WTC11 (cell line): Measurements from ENCODE around the gene PREX1. TPM values are rescaled to one million over a fixed set of nuclear protein-coding genes. Genes with fewer than 3 reads are reported as not detected.

Experiments used
- ATAC-seq: fragments of 200-7000 bp; cut with Tn5 transposase; 2 replicates; pipeline ENCODE4 v1.10.0; 2021; ENCODE audit warnings: mild to moderate bottlenecking, moderate library complexity
- CTCF ChIA-PET: fragments of 300-600 bp; sonication (Branson Sonifier 250); formaldehyde crosslinking; loops from one replicate; lab custom pipeline; 2021; ENCODE audit warnings: antibody characterized with exemption; lab: Charles Lee
- POLR2A ChIA-PET: fragments of 350-600 bp; sonication (Branson Sonifier 250); formaldehyde crosslinking; loops from one replicate; lab custom pipeline; 2021; ENCODE audit warnings: antibody characterized with exemption; lab: Charles Lee
- DNase-seq: peaks from one replicate; pipeline ENCODE4 v3.0.0; 2021; ENCODE audit warnings: low spot score
- H3K27ac Mint-ChIP-seq: 2 replicates; pipeline ENCODE4 v1.8.0; 2021; ENCODE audit warnings: mixed read lengths
- H3K27me3 Mint-ChIP-seq: 2 replicates; pipeline ENCODE4 v1.8.0; 2021; ENCODE audit warnings: low read depth, mild to moderate bottlenecking, moderate library complexity, mixed read lengths
- H3K36me3 Mint-ChIP-seq: 2 replicates; pipeline ENCODE4 v1.8.0; 2021; ENCODE audit warnings: mixed read lengths
- H3K4me1 Mint-ChIP-seq: 2 replicates; pipeline ENCODE4 v1.8.0; 2022; ENCODE audit warnings: mixed read lengths
- H3K4me3 Mint-ChIP-seq: 2 replicates; pipeline ENCODE4 v1.8.0; 2021; ENCODE audit warnings: mild to moderate bottlenecking, moderate library complexity, mixed read lengths
- H3K9me3 Mint-ChIP-seq: 2 replicates; pipeline ENCODE4 v1.8.0; 2021; ENCODE audit warnings: mixed read lengths
- ATF1 ChIP-seq: sonication (generic); formaldehyde crosslinking; IDR thresholded peaks from 2 replicates; pipeline ENCODE4 v1.8.1; 2023; ENCODE audit warnings: mild to moderate bottlenecking, moderate library complexity, missing genetic modification reagents
- ATF2 ChIP-seq: sonication (generic); formaldehyde crosslinking; IDR thresholded peaks from 2 replicates; pipeline ENCODE4 v1.8.1; 2022; ENCODE audit warnings: low read depth, missing genetic modification reagents, borderline replicate concordance
- ATF6 ChIP-seq: sonication (generic); formaldehyde crosslinking; IDR thresholded peaks from 2 replicates; pipeline ENCODE4 v1.8.1; 2023; ENCODE audit warnings: mild to moderate bottlenecking, missing genetic modification reagents
- CREM ChIP-seq: sonication (generic); formaldehyde crosslinking; IDR thresholded peaks from 2 replicates; pipeline ENCODE4 v1.8.1; 2022; ENCODE audit warnings: mild to moderate bottlenecking, missing genetic modification reagents, moderate library complexity
- JUN ChIP-seq: sonication (generic); formaldehyde crosslinking; IDR thresholded peaks from 2 replicates; pipeline ENCODE4 v1.8.0; 2023; ENCODE audit warnings: mild to moderate bottlenecking, missing genetic modification reagents
- KAT7 ChIP-seq: sonication (generic); formaldehyde crosslinking; IDR thresholded peaks from 2 replicates; pipeline ENCODE4 v1.8.1; 2023; ENCODE audit warnings: missing genetic modification reagents, mild to moderate bottlenecking, borderline replicate concordance
- PRRX2 ChIP-seq: fragments of 250-450 bp; sonication (Bioruptor Pico); IDR thresholded peaks from 2 replicates; pipeline ENCODE4 v1.8.0; 2021; ENCODE audit warnings: mild to moderate bottlenecking
- RORB ChIP-seq: fragments of 250-450 bp; sonication (Bioruptor Pico); IDR thresholded peaks from 2 replicates; pipeline ENCODE4 v1.9.0; 2021; ENCODE audit warnings: mild to moderate bottlenecking
- TEAD1 ChIP-seq: sonication (generic); formaldehyde crosslinking; IDR thresholded peaks from 2 replicates; pipeline ENCODE4 v1.8.0; 2022; ENCODE audit warnings: mild to moderate bottlenecking, missing genetic modification reagents
- TP53 ChIP-seq: sonication (generic); formaldehyde crosslinking; IDR thresholded peaks from 2 replicates; pipeline ENCODE4 v1.8.1; 2023; ENCODE audit warnings: mild to moderate bottlenecking, missing genetic modification reagents
- ZNF121 ChIP-seq: sonication (generic); formaldehyde crosslinking; IDR thresholded peaks from 2 replicates; pipeline ENCODE4 v1.8.0; 2023; ENCODE audit warnings: missing genetic modification reagents
- ZNF232 ChIP-seq: sonication (generic); formaldehyde crosslinking; IDR thresholded peaks from 2 replicates; pipeline ENCODE4 v1.8.0; 2022; ENCODE audit warnings: mild to moderate bottlenecking, missing genetic modification reagents
- ZNF396 ChIP-seq: fragments of 250-450 bp; sonication (Bioruptor Pico); IDR thresholded peaks from 2 replicates; pipeline ENCODE4 v1.8.0; 2021; ENCODE audit warnings: mild to moderate bottlenecking, moderate library complexity, borderline replicate concordance
- ZNF423 ChIP-seq: fragments of 250-450 bp; sonication (Bioruptor Pico); IDR thresholded peaks from 2 replicates; pipeline ENCODE4 v2.1.2; 2022; ENCODE audit warnings: mild to moderate bottlenecking, moderate library complexity
- ZNF425 ChIP-seq: fragments of 250-450 bp; sonication (Bioruptor Pico); conservative IDR thresholded peaks from 2 replicates; pipeline ENCODE4 v1.9.0; 2021; ENCODE audit warnings: mild to moderate bottlenecking
- ZSCAN18 ChIP-seq: fragments of 250-450 bp; sonication (Bioruptor Pico); IDR thresholded peaks from 2 replicates; pipeline ENCODE4 v2.1.2; 2022; ENCODE audit warnings: mild to moderate bottlenecking, moderate library complexity
- total RNA-seq: library from RNA; stranded (reverse); gene quantifications from 3 replicates; pipeline ENCODE4 v1.2.3, GENCODE V29; 2021

Gene PREX1
- total RNA-seq, 1 experiment from 2014 or later: 17.3 TPM

- TF ChIP-seq ATF1 (CRISPR knock-in tag): no peak
- TF ChIP-seq TEAD1 (CRISPR knock-in tag): no peak
- no peak for TF ChIP-seq ZNF396 (CRISPR knock-in tag)
- TF ChIP-seq ZNF425: no peak
- ChIA-PET CTCF (interaction anchor here (2.7 kb wide), 1 partner anchor 39 kb away, joined by 11 read pairs; no protein-coding TSS in a partner anchor), POLR2A (no interaction called here)
- Mint-ChIP-seq H3K27me3 (no peaks in the 10 kb centered on the region; the same call in 1 of the 2 replicates), H3K4me3 (no peak overlapping the region), H3K4me1 (peaks cover 8% of the 10 kb centered on the region), H3K9me3 (peaks cover 5% of the 10 kb centered on the region), H3K27ac (no peak overlapping the region), H3K36me3 (no peaks in the 10 kb centered on the region)
- DNase-seq (no peak), ATAC-seq (no peak)
Measured at GRCh38 chr20:48581167-48581566, 246.6 kb downstream of the PREX1 start.

- H3K27me3 Mint-ChIP-seq: no peaks in the 10 kb centered on the region; the same call in 1 of the 2 replicates
- ChIA-PET CTCF (interaction anchor here (1.0 kb wide), 1 partner anchor 42 kb away, joined by 3 read pairs; no protein-coding TSS in a partner anchor), POLR2A (interaction anchor here (1.0 kb wide), 1 partner anchor 20 kb away, joined by 3 read pairs; no protein-coding TSS in a partner anchor)
- TF ChIP-seq RORB (CRISPR knock-in tag) (no peak), ZNF121 (CRISPR knock-in tag) (peak; percentile 57; the same call in 1 of the 2 replicates), TP53 (CRISPR knock-in tag) (no peak), ATF2 (CRISPR knock-in tag) (no peak)
- no peak overlapping the region for H3K27ac Mint-ChIP-seq
- H3K4me3 Mint-ChIP-seq: no peak overlapping the region
- H3K9me3 Mint-ChIP-seq: peaks cover 8% of the 10 kb centered on the region
- no peak for DNase-seq
- no peak for ATAC-seq
- H3K36me3 Mint-ChIP-seq: no peaks in the 10 kb centered on the region
- H3K4me1 Mint-ChIP-seq: peaks cover 8% of the 10 kb centered on the region
Measured at GRCh38 chr20:48578397-48579098, 249.3 kb downstream of the PREX1 start.

GRCh38 chr20:48577557-48577956 is 250.2 kb downstream of the PREX1 start:
- ATAC-seq: no peak
- Mint-ChIP-seq H3K36me3 (no peaks in the 10 kb centered on the region), H3K4me3 (no peak overlapping the region), H3K27me3 (no peaks in the 10 kb centered on the region; the same call in 1 of the 2 replicates), H3K9me3 (peaks cover 8% of the 10 kb centered on the region), H3K27ac (no peak overlapping the region)
- CTCF ChIA-PET: interaction anchor here (1.0 kb wide), 1 partner anchor 43 kb away, joined by 3 read pairs; no protein-coding TSS in a partner anchor
- TF ChIP-seq JUN (CRISPR knock-in tag): no peak
- TF ChIP-seq PRRX2 (CRISPR knock-in tag): no peak
- TF ChIP-seq ZSCAN18 (CRISPR knock-in tag): no peak
- TF ChIP-seq CREM (CRISPR knock-in tag): no peak
- no peak for TF ChIP-seq ZNF423 (CRISPR knock-in tag)
- TF ChIP-seq ATF6: no peak
- TF ChIP-seq KAT7 (CRISPR knock-in tag): no peak
- no peak for TF ChIP-seq ZNF232 (CRISPR knock-in tag)
- TF ChIP-seq, all 79 proteins: peak for 0
- POLR2A ChIA-PET: no interaction called here
- peaks cover 6% of the 10 kb centered on the region for H3K4me1 Mint-ChIP-seq
- DNase-seq: no peak
